Epithelial cell of esophagus (primary cell): ENCODE measurements around the gene RHBDD1.
"Not testable (repeated sequence)": the region's sequence is repeated elsewhere in the genome, so short reads cannot be mapped to it uniquely, and the experiment has no call there.

Experiments
- DNase-seq: peaks from one replicate; pipeline ENCODE4 v3.0.0; 2010; ENCODE audit warnings: low read depth
- H3K4me3 ChIP-seq: 2 replicates; pipeline ENCODE4 v1.5.1; 2011; ENCODE audit warnings: mild to moderate bottlenecking, low read length, control low read depth
- TF ChIP-seq, protein P1 (sequence below): IDR thresholded peaks from 2 replicates; pipeline ENCODE4 v1.5.1; 2011; ENCODE audit warnings: low read depth, mild to moderate bottlenecking, low read length, control low read depth, inconsistent platforms; ENCODE audit not compliant: insufficient read depth; ENCODE audit errors: missing control alignments

RHBDD1 gene

GRCh38 chr2:226818930-226819329 is 16.9 kb upstream of the RHBDD1 start:
- no peak for DNase-seq
- TF ChIP-seq, protein P1, sequence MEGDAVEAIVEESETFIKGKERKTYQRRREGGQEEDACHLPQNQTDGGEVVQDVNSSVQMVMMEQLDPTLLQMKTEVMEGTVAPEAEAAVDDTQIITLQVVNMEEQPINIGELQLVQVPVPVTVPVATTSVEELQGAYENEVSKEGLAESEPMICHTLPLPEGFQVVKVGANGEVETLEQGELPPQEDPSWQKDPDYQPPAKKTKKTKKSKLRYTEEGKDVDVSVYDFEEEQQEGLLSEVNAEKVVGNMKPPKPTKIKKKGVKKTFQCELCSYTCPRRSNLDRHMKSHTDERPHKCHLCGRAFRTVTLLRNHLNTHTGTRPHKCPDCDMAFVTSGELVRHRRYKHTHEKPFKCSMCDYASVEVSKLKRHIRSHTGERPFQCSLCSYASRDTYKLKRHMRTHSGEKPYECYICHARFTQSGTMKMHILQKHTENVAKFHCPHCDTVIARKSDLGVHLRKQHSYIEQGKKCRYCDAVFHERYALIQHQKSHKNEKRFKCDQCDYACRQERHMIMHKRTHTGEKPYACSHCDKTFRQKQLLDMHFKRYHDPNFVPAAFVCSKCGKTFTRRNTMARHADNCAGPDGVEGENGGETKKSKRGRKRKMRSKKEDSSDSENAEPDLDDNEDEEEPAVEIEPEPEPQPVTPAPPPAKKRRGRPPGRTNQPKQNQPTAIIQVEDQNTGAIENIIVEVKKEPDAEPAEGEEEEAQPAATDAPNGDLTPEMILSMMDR, result no peak
- H3K4me3 ChIP-seq, result no peak overlapping the region

DNA sequence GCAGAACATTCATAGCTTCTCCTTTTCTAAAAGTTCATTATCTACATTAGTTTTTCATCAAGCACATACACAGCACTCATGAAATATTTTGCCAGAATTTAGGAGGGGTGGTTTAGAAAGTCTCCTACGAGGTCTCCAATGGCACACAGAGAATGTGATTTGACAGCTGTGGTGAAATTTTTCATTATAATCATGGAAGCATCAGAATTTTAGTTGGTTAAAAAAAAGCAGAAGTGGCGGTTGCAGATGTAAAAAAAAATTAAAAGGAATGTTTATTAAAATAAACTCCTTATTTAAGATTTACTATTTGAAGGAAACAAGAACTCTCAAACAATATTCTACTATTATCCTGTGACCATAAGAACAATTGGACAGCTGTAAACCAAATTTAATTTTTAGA is 10.8 kb upstream of the RHBDD1 start:
- no peak for DNase-seq
- TF ChIP-seq, protein P1, result no peak

DNA sequence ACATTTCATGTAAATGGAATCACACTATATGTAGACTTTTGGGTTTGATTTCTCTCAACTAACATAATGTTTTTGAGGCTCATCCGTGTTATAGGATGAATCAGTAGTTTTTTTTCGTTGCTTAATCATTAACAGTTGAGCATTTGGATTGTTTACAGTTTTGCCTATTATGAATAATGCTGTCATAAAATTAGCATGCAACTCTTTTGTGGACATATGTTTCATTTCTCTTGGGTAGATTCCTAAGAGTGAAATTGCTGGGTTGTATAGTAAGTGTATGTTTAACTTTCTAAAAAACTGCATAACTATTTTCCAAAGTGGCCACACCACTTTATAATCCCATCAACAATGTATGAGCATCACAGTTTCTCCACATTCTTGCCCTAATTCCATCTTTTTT is 7.7 kb upstream of the RHBDD1 start:
- no peak overlapping the region for H3K4me3 ChIP-seq
- no peak for DNase-seq
- TF ChIP-seq, protein P1, result no peak

More for the DNA sequence above, 10.8 kb upstream of the RHBDD1 start:
- no peak overlapping the region for H3K4me3 ChIP-seq

GRCh38 chr2:226829721-226830631 is 5.9 kb upstream of the RHBDD1 start:
- no peak for DNase-seq
- no peak overlapping the region for H3K4me3 ChIP-seq
- TF ChIP-seq, protein P1, result no peak

DNA sequence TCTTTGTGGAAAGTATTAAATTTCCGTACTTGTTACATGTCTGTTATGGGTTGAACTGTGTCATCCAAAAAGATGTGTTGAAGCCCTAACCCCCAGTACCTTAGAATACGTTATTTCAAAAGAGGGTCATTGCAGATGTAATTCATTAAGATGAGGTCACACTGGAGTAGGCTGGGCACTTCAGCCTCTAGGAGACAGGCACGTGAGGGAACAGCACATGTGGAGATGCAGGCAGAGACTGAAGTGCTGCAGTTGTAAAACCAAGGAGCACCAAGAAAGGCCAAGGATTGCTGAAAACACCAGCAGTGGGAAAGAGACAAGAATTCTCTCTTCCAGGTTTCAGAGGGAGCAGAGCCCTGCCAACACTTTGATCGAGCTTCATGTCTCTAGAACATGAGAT is 4.6 kb upstream of the RHBDD1 start:
- no peak overlapping the region for H3K4me3 ChIP-seq
- no peak for DNase-seq
- TF ChIP-seq, protein P1, result no peak

- TF ChIP-seq, protein P1, result no peak
Measured at GRCh38 chr2:226832061-226832460, 3.8 kb upstream of the RHBDD1 start.

DNA sequence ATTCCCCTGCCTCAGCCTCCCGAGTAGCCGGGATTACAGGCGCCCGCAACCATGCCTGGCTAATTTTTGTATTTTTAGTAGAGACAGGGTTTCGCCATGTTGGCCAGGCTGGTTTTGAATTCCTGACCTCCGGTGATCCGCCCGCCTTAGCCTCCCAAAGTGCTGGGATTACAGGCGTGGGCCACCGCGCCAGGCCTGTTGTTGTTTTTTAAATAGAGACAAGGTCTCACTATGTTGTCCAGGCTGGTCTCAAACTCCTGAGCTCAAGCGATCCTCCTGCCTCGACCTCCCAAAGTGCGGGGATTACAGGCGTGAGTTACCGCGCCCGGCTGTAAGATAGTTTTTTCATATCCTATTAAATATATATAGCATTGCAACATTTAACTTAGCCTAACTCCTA is 974 bp upstream of the RHBDD1 start:
- H3K4me3 ChIP-seq, result peak overlapping the region; percentile 78
- DNase-seq, result not testable (repeated sequence)

More at GRCh38 chr2:226832061-226832460, 3.8 kb upstream of the RHBDD1 start:
- H3K4me3 ChIP-seq, result no peak overlapping the region
- DNase-seq, result no peak
